Panc1 (cell line): Measurements from ENCODE around the gene ATP6V0A4.

Experiments
- CTCF ChIP-seq: fragments of 450-650 bp; IDR thresholded peaks from 2 replicates; pipeline ENCODE4 v1.5.1; 2017; ENCODE audit warnings: mild to moderate bottlenecking
- POLR2AphosphoS5 ChIP-seq: IDR thresholded peaks from 2 replicates; pipeline ENCODE4 v1.6.1; 2012; ENCODE audit warnings: mild to moderate bottlenecking, low read depth, low read length, moderate library complexity
- TCF7L2 ChIP-seq: IDR thresholded peaks from 2 replicates; pipeline ENCODE4 v1.6.1; 2011; ENCODE audit warnings: mild to moderate bottlenecking, low read depth, low read length, inconsistent platforms

GRCh38 chr7:138662076-138662990, 135.7 kb downstream of the ATP6V0A4 start:
- TF ChIP-seq CTCF (no peak), POLR2AphosphoS5 (no peak), TCF7L2 (no peak)
